SH-SY5Y (cell line): ENCODE results near the gene RAC3.

ENCODE experiments used
- GATA2 ChIP-seq: IDR thresholded peaks from 2 replicates; pipeline ENCODE4 v1.6.1; 2011; ENCODE audit warnings: mild to moderate bottlenecking, low read depth, low read length
- GATA3 ChIP-seq: IDR thresholded peaks from 2 replicates; pipeline ENCODE4 v1.6.1; 2011; ENCODE audit warnings: low read depth, mild to moderate bottlenecking, low read length, moderate library complexity

GRCh38 chr17:82081966-82082365 is 50.5 kb downstream of the RAC3 start:
- TF ChIP-seq GATA2 = no peak
- no peak for TF ChIP-seq GATA3
